T follicular helper cell (primary cell): ENCODE results near the gene VPS9D1.

Experiments used
- DNase-seq: peaks from one replicate; pipeline ENCODE4 v3.0.0-alpha.2; 2020; ENCODE audit warnings: low read depth
- total RNA-seq, 2 experiments: gene quantifications; one replicate each; lab custom pipeline; 2026; lab: John Stamatoyannopoulos, UW

The VPS9D1 gene
- 4.2 to 15.2 reads per million in 2 experiments for total RNA-seq

- peak; percentile 82 for DNase-seq
Measured at GRCh38 chr16:89720813-89721545, at the start of gene VPS9D1, which contains the start of gene ZNF276. Gene VPS9D1, minus strand, starts transcription at chr16:89720898. Its CDS starts 37 bp downstream, at chr16:89720861. Gene ZNF276, plus strand, starts transcription at chr16:89721537. Its CDS starts 104 bp downstream, at chr16:89721641.

- no peak for DNase-seq
Measured at GRCh38 chr16:89770367-89770766, 49.7 kb upstream of the VPS9D1 start.

GRCh38 chr16:89765292-89765830 is 44.7 kb upstream of the VPS9D1 start:
- DNase-seq = no peak

GRCh38 chr16:89764711-89765201 is 44.1 kb upstream of the VPS9D1 start:
- no peak for DNase-seq

GRCh38 chr16:89761304-89761922 is 40.7 kb upstream of the VPS9D1 start:
- no peak for DNase-seq

GRCh38 chr16:89759746-89760340 is 39.1 kb upstream of the VPS9D1 start:
- DNase-seq = no peak

- DNase-seq = no peak
Measured at GRCh38 chr16:89749637-89750036, 28.9 kb upstream of the VPS9D1 start.

- no peak for DNase-seq
Measured at GRCh38 chr16:89748921-89749320, 28.2 kb upstream of the VPS9D1 start.

GRCh38 chr16:89748076-89748475 is 27.4 kb upstream of the VPS9D1 start:
- no peak for DNase-seq

- no peak for DNase-seq
Measured at GRCh38 chr16:89746043-89746442, 25.3 kb upstream of the VPS9D1 start.

- DNase-seq = no peak
Measured at GRCh38 chr16:89744813-89745212, 24.1 kb upstream of the VPS9D1 start.

- DNase-seq = no peak
Measured at GRCh38 chr16:89742948-89743347, 22.2 kb upstream of the VPS9D1 start.

- no peak for DNase-seq
Measured at GRCh38 chr16:89741342-89742014, 20.8 kb upstream of the VPS9D1 start.

GRCh38 chr16:89739383-89739782 is 18.7 kb upstream of the VPS9D1 start:
- no peak for DNase-seq

- no peak for DNase-seq
Measured at GRCh38 chr16:89738538-89739317, 18.0 kb upstream of the VPS9D1 start.

- DNase-seq = no peak
Measured at GRCh38 chr16:89738072-89738377, 17.3 kb upstream of the VPS9D1 start.

- peak; percentile 39 for DNase-seq
Measured at GRCh38 chr16:89737341-89738071, 16.8 kb upstream of the VPS9D1 start.

- DNase-seq = no peak
Measured at GRCh38 chr16:89736554-89736953, 15.9 kb upstream of the VPS9D1 start.

- no peak for DNase-seq
Measured at GRCh38 chr16:89733792-89734191, 13.1 kb upstream of the VPS9D1 start.

GRCh38 chr16:89733322-89733721 is 12.6 kb upstream of the VPS9D1 start:
- DNase-seq = no peak

- no peak for DNase-seq
Measured at GRCh38 chr16:89732918-89733242, 12.2 kb upstream of the VPS9D1 start.
